ENCODE measurements around the gene PAPLN. TPM values are rescaled to one million over a fixed set of nuclear protein-coding genes. Genes with fewer than 3 reads are reported as not detected.
A peak's percentile ranks its signal among the peaks of the same experiment; 100 is the strongest.
"Not testable (repeated sequence)": the region's sequence is repeated elsewhere in the genome, so short reads cannot be mapped to it uniquely, and the experiment has no call there.

The PAPLN gene
- total RNA-seq, 2 donors from 2014 or later = 2.8 to 8.3 TPM

- intact Hi-C loops (cut with DNase I, micrococcal nuclease) = no loop called here
These were observed 36.5 kb downstream of the PAPLN start for GRCh38 chr14:73273799-73274198.

GRCh38 chr14:73276836-73277235 is 39.5 kb downstream of the PAPLN start:
- peak; percentile 13 for ATAC-seq
- intact Hi-C loops (cut with DNase I, micrococcal nuclease) = no loop called here

More at GRCh38 chr14:73273799-73274198, 36.5 kb downstream of the PAPLN start:
- DNase-seq = no peak
- ATAC-seq = no peak

DNA sequence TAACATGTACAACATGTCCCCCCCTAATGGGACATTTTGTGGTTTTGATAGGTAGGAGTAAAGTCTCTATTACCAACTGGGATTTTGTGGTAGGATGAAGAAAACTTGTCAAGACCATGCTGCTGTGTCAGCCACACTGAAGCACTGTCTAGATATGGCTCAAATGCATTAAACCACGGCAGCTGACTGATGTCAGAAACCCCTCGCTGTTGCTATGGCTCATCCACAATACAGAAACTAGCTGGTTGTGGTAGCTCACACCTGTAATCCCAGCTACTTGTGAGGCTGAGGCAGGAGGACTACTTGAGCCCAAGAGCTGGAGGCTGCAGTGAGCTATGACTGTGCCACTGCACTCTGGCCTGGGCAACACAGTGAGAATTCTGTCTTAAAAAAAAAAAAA is 40.1 kb downstream of the PAPLN start:
- DNase-seq (no peak), ATAC-seq (no peak)
- intact Hi-C loops (cut with DNase I, micrococcal nuclease) = no loop called here

More at GRCh38 chr14:73276836-73277235, 39.5 kb downstream of the PAPLN start:
- no peak for DNase-seq

GRCh38 chr14:73280903-73281302 is 43.6 kb downstream of the PAPLN start:
- intact Hi-C loops (cut with DNase I, micrococcal nuclease) = no loop called here
- ATAC-seq = no peak
- DNase-seq = no peak

GRCh38 chr14:73283608-73284379 is 46.5 kb downstream of the PAPLN start:
- ATAC-seq = no peak
- intact Hi-C loops (cut with DNase I, micrococcal nuclease) = no loop called here

GRCh38 chr14:73285979-73286378 is 48.7 kb downstream of the PAPLN start:
- DNase-seq = no peak
- intact Hi-C loops (cut with DNase I, micrococcal nuclease) = no loop called here
- ATAC-seq = no peak

More at GRCh38 chr14:73283608-73284379, 46.5 kb downstream of the PAPLN start:
- no peak for DNase-seq

DNA sequence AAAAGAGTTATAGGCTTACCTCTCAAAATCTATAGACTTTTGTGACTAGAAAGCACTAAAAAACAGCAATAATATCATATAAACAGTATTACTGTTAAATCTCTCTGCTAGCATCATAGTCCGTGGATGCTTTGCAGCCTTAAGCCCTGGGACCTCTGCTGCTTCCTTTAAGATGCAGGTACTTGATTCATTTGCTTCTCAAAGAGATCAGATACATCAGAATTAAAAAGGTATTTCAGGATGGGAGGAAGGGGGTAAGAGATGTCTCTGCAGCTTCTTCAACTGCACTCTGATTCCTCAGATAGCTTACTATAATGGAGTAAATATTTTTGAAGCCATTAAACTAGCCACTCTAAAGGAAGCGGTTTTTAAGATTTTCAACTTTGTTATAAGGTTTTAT is 49.3 kb downstream of the PAPLN start:
- DNase-seq (no peak), ATAC-seq (no peak)
- intact Hi-C loops (cut with DNase I, micrococcal nuclease) = no loop called here

DNA sequence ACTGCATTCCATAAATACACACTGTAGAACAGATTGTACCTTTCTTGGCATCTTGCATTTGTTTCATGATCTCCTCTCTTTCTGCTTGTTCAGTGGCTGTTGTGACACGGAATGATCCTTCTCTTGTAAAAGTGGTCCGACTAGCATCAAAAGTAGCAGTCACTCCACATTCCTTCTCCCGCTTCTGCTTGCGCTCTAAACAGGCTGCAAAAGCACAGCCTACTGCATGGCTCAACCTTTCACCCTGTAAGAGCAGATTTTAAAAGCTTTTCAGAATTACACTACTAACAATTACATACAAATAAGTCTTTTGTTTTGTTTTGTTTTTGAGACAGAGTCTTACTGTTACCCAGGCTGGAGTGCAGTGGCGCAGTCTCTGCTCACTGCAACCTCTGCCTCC is 49.8 kb downstream of the PAPLN start:
- no peak for ATAC-seq
- intact Hi-C loops (cut with DNase I, micrococcal nuclease) = no loop called here
- no peak for DNase-seq

- intact Hi-C loops (cut with DNase I, micrococcal nuclease) = no loop called here
- no peak for DNase-seq
- no peak for ATAC-seq
These were observed 52.0 kb downstream of the PAPLN start for GRCh38 chr14:73289308-73289707.

DNA sequence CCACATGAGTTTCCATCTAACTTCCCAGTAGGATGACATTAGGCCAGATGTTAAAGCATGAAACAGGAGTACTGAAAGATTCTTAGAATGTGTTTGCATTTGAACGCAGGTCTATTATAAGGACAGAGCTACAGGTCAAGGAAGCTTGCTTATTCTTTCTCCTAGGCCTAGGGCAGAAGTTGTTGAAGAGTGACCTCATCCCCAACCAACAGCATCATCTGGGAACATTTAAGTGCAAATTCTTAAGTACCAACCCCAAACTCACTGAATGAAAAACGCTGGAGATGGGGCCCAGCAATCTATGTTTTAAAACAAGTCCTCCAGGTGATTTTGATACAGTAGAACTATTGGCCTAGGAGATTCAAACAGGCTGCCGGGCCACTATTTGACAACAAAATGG is 52.4 kb downstream of the PAPLN start:
- ATAC-seq = no peak
- DNase-seq = no peak
- intact Hi-C loops (cut with DNase I, micrococcal nuclease) = no loop called here

GRCh38 chr14:73290279-73290678 is 53.0 kb downstream of the PAPLN start:
- DNase-seq = no peak
- intact Hi-C loops (cut with DNase I, micrococcal nuclease) = no loop called here

GRCh38 chr14:73293782-73294781 is 56.8 kb downstream of the PAPLN start:
- DNase-seq = no peak
- ATAC-seq = no peak
- intact Hi-C loops (cut with DNase I, micrococcal nuclease) = no loop called here

More at GRCh38 chr14:73290279-73290678, 53.0 kb downstream of the PAPLN start:
- ATAC-seq = no peak

DNA sequence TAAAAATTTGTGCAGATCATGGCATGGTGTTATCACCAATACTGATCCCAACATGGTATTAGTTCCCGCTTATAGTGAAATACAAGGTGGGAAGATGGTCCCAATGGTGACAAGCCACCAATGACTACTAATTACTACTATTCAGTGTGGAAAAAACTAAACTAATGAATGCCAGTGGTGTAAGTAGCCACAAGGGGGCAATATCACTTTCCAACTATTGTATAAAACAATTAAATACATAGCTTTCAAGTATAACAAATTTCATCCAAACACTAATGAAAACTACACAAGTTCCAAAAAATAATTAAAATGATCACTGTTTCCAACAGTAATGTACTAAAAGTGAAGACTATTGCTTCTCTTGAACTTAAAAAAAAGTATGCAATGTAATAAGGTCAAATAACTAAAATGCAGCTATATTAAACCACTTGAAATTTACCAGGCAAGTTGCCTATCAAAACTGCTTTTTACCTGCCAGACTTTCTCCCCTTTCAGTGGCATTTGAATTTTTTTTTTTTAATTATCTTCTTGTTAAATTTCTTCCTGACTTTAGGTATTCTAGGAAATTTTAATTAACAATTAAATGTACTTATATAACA is 58.0 kb downstream of the PAPLN start:
- peak; percentile 39 for ATAC-seq
- intact Hi-C loops (cut with DNase I, micrococcal nuclease) = loop anchor here in 1 of 2 donors (5.0 kb wide), 1 partner anchor 177 kb away; no protein-coding TSS in a partner anchor
- DNase-seq = no peak

- intact Hi-C loops (cut with DNase I, micrococcal nuclease) = no loop called here
- DNase-seq (no peak), ATAC-seq (no peak)
These were observed 68.2 kb downstream of the PAPLN start for GRCh38 chr14:73305499-73305898.

DNA sequence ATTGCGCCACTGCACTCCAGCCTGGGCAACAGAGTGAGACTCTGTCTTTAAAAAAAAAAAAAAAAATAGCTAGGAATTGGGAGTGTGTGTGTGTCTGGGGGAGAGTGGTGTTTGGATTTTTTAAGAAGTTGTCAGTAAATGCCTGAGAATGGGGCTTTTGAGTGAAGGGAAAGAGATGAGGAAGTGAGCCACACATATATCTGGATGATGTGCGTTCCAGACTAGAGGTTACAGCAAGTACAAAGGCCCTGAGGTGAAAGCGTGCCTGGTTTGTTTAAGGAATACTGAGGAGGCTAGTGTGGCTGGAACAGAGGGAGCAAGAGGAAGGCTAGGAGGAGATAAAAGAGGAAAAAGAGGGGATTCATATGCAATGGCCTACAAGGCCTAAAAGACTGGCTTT is 70.0 kb downstream of the PAPLN start:
- ATAC-seq (no peak), DNase-seq (no peak)
- intact Hi-C loops (cut with DNase I, micrococcal nuclease) = no loop called here

GRCh38 chr14:73309207-73309606 is 71.9 kb downstream of the PAPLN start:
- DNase-seq; intact Hi-C loops (cut with DNase I, micrococcal nuclease); ATAC-seq: not testable (repeated sequence)

DNA sequence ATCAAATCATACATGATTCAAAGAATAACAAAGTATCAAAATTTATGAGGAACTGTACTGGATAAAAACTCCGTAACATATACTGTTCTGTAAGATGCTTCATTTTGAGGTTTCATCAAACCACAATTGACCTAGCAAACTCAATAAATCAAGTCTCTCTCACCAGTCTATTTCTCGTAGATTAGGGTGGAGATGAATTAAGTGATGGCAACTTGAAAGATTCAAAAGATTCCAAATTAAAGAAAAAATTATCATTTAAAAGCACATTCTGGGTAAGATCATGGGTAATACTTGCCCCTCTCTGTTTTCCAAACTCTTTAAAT is 74.4 kb downstream of the PAPLN start:
- intact Hi-C loops (cut with DNase I, micrococcal nuclease) = no loop called here
- ATAC-seq (no peak), DNase-seq (no peak)

DNA sequence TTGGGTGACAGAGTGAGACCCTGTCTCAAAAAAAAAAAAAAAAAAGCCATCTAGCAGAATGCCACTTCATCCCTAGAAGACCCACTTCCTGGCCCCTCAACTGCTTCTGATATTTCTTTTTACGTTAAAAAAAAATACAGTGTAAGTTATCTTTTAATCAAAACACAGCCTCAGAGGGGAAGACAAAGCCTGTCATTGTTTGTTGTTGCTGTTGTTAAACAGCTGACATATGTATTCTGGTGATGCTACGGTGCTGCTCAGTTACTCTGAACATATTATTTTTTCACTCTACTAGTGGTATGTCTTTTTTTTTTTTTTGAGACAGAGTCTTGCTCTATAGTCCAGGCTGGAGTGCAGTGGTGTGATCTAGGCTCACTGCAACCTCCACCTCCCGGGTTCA is 75.4 kb downstream of the PAPLN start:
- intact Hi-C loops (cut with DNase I, micrococcal nuclease) = no loop called here

DNA sequence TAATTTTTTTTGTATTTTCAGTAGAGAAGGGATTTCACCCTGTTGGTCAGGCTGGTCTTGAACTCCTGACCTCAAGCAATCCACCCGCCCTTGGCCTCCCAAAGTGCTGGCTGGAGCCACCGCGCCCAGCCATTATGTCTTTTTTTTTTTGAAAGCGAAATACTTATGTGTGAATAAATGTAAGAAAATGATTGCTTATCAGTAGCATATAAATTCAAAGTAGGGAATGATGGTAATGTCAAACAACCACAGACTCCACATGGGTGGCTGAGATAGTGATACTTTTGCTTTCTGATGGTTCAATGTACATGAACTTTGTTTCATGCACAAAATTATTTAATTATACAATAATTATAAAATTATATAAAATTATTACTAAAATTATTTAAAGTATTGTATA is 75.8 kb downstream of the PAPLN start:
- ATAC-seq (no peak), DNase-seq (no peak)
- intact Hi-C loops (cut with DNase I, micrococcal nuclease) = no loop called here

More for the DNA sequence above, 75.4 kb downstream of the PAPLN start:
- ATAC-seq = no peak
- DNase-seq = no peak

Data from left colon (tissue), 2 donors.